ENCODE data around the gene VAMP5.
"Not testable (repeated sequence)": the region's sequence is repeated elsewhere in the genome, so short reads cannot be mapped to it uniquely, and the experiment has no call there.

Gene VAMP5

DNA sequence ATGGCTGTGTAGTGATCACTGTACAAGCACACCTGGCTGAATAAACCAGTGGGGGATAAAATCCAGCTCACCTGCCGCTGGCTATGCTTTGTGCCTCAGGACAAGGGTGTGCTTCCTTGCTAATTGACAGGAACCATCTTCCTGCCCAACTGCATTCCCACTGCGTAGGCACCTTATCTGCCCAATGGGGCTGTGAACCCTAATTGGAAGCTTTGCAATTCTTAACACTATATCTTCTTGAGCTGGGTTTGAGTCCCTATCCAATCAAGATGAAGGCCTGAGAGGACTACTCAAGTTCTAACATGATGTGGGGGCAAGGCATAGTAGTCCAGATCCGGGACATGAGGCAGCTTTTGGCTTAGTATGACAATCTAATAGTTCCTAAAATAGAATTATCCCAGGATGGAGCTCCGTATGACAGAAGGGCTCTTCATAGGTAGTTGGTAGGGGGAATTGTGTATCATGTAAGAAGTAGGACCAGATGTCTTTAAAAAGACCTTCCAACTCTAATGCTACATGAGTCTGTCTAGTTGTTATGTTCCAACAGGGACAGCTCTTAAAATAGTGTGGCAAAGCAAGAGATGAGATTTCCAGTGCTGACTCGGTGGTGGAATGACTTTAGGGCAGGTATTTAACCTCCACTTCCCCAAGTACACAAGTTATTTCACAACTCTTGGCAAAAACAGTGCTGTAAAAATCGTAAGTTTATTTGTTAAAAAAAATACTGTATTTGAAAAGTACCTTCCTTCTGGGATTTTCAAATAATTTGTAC lies 20.5 kb downstream of the VAMP5 start:
- Mint-ChIP-seq H3K4me3 (no peak overlapping the region), H3K9me3 (no peaks in the 10 kb centered on the region), H3K36me3 (peaks cover 17% of the 10 kb centered on the region), H3K27me3 (peaks cover 12% of the 10 kb centered on the region), H3K4me1 (peaks cover 25% of the 10 kb centered on the region), H3K27ac (no peak overlapping the region)
- CTCF ChIA-PET, result interaction anchor here (1.0 to 2.4 kb wide), 3 partner anchors 10 to 60 kb away, joined by 3 to 8 read pairs (median 5); partner anchors contain the start of gene RNF181
- DNase-seq, result no peak

DNA sequence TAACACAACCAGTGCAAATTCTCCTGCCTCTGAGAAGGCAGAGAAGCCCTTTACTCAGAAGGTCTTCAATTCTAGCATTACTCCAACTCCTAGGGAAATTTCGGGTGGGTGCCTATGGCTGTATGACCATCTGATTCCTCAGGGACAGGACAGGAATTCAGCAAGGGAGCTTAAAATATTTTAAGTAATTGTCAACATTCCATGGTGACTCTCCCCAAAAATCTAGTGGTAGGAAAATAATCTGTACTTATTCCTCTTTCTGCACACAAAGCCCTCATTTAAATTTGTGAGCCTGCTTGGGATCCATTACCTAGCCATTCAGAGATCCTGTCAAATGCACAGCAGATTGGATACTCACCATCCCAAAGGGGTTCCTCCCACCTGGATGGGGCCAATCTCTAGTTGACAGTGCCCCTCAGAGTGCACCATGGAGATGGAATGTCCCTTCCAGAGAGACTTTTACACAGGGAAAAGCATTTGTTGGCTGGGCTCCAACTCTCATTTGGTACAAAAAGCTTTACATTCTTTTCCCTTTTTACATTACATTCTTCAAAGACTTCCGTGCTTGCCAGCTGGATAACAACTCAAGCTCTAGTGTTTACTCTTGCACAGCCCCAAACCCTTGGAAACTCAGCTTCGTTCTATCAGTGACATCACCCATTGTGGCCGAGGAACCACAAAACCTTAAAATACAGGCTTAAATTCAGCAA lies 21.3 kb downstream of the VAMP5 start:
- Mint-ChIP-seq H3K4me3 (no peak overlapping the region), H3K36me3 (peaks cover 21% of the 10 kb centered on the region), H3K4me1 (peaks cover 31% of the 10 kb centered on the region), H3K9me3 (no peaks in the 10 kb centered on the region), H3K27me3 (peaks cover 12% of the 10 kb centered on the region), H3K27ac (no peak overlapping the region)
- CTCF ChIA-PET, result interaction anchor here (0.6 to 2.4 kb wide), 4 partner anchors 10 to 61 kb away, joined by 3 to 8 read pairs (median 4); partner anchors contain the start of gene RNF181
- DNase-seq, result no peak

DNA sequence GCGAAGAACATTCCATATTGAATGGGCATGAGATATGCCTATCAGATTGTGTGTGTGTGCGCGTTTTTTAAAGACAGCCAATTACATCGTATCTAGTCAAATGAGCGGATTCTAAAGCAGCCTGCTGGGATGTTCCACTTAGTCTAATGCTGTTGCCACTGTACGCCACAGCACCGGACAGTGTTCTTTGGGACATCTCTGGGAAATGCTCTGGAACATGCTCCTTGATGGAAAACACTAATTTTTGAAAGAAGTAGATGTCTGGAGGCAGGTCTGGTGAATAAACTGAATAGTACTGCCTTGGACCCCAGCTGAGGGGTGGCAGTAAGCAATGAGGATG lies 21.9 kb downstream of the VAMP5 start:
- peaks cover 31% of the 10 kb centered on the region for H3K4me1 Mint-ChIP-seq
- H3K27me3 Mint-ChIP-seq, result peaks cover 12% of the 10 kb centered on the region
- peaks cover 21% of the 10 kb centered on the region for H3K36me3 Mint-ChIP-seq
- DNase-seq, result no peak
- H3K9me3 Mint-ChIP-seq, result no peaks in the 10 kb centered on the region
- H3K4me3 Mint-ChIP-seq, result no peak overlapping the region
- CTCF ChIA-PET, result interaction anchor here (0.6 kb wide), 1 partner anchor 27 kb away, joined by 3 read pairs; no protein-coding TSS in a partner anchor
- no peak overlapping the region for H3K27ac Mint-ChIP-seq

DNA sequence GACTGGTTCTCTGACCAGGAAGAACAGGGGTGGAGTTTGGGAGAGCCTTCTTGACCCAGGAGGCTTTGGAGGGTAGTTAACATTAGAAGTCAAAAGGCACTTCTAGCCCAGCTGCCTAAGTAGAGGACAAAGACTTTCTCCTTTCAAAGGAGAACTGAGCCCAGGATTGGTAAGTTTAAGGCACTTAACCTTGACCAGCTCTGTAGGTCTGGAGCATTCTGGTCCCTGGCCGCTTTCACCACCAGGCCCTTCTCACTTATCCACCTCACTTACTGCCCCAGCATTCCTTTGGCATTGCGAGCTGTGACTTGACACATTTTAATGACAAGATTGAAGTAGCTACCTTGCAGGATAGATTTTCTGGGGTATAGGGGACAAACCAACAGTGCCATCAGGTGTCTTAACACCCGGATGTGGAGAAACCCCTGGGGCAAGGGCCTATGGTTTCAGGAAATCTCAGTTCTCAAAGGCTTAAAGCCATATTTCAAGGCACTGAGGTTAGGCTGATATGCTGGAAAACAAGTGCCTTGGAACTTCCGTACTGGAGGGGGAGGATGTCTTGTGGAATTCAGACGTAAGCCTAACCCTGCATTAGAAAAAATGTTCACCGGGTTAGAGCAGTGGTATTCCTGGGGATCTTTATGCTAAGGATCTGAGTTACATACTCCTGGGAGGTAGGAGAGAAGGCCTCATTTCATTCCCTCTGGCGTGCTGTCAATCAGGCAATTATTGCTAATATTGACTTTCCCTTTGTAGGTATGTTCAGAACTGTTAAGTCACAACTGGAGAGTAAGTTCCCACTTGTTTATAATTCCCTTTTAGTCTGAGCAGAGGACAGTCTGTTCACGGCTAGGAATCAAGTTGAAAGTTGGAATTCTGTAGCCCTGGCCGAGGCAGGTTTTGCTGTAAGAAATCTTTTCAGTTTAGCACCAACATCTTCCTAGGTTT lies 23.3 kb downstream of the VAMP5 start:
- peaks cover 8% of the 10 kb centered on the region for H3K27me3 Mint-ChIP-seq
- CTCF ChIA-PET, result no interaction called here
- peaks cover 33% of the 10 kb centered on the region for H3K4me1 Mint-ChIP-seq
- H3K4me3 Mint-ChIP-seq, result no peak overlapping the region
- H3K9me3 Mint-ChIP-seq, result no peaks in the 10 kb centered on the region
- no peak for DNase-seq
- no peak overlapping the region for H3K27ac Mint-ChIP-seq
- H3K36me3 Mint-ChIP-seq, result peaks cover 24% of the 10 kb centered on the region

DNA sequence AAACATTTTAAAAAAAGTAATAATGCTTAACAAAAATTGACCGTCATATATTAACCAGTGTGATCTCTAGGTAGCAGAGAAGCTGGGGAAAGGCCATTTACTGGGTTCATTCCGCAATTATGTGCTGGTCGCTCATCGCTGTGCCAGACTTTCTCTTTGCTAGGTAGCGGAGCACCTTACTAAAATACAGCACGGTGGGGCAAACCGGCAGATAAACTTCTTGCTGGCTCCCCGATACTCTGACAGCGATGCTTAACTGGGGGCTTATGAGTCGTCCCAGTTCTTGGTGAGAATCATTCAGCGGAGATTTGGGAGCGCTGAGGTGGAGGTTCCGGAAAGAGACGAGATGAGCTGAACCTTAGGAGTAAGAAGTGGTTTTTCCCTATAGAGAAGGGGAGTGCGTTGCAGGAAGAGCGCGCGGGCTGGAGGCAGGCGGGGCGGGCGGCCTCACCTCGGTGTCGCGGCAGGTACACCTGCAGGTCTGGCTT lies 27.0 kb downstream of the VAMP5 start:
- peaks cover 26% of the 10 kb centered on the region for H3K36me3 Mint-ChIP-seq
- peaks cover 32% of the 10 kb centered on the region for H3K4me1 Mint-ChIP-seq
- no peak for DNase-seq
- peak overlapping the region; percentile 86 for H3K4me3 Mint-ChIP-seq
- CTCF ChIA-PET, result interaction anchor here (1.7 kb wide), 1 partner anchor 9 kb away, joined by 5 read pairs; the partner anchor contains the start of gene TMEM150A
- H3K9me3 Mint-ChIP-seq, result no peaks in the 10 kb centered on the region
- no peaks in the 10 kb centered on the region for H3K27me3 Mint-ChIP-seq
- H3K27ac Mint-ChIP-seq, result peak overlapping the region; percentile 83

DNA sequence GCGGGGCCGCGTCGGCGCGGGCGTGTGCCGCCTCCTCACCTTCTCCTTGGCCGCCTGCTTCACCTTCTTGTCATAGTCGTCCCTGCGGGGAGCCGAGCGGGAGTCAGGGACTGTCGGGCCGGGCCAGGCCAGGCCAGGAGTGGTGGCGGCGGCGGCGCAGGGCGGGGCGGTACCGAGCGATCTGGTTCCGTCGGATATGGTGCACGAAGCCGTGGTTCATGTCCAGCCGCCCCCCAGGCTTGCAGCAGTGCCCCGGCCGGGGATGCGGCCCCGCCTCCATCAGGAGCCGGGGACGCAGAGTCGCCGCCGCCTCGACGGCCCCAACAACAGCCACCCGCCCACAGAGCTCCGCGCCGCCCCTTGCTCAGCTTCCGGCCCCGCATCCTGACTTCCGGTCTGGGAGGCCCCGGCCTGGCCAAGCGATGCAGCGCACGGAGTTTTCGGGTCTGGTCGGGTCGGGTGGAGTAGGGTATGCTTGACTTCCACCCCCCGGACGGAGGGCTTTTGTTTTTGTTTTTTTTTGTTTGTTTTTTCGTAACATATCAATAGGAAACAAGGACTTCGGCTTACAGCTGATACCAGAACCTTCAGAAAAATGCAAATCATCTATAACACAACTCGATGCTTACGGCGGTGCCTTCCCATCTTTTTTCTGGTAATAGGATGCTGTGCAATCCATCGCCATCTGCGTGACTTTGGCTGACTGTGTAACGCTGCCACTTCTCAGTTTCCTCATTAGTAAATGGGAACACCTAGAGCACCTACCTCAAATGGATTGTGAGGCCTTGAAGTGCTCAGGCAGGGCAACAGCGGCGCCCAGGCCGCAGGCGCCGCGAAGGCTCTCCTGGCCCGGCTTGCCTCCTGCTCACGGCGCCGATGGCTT lies 27.7 kb downstream of the VAMP5 start, which contains the start of gene C2orf68:
C2orf68 (minus strand) TSS at position 362 of the 883 bp plus-strand sequence; CDS start at position 280, 82 bp downstream.
- peaks cover 35% of the 10 kb centered on the region for H3K4me1 Mint-ChIP-seq
- CTCF ChIA-PET, result interaction anchor here (1.7 kb wide), 1 partner anchor 9 kb away, joined by 5 read pairs; the partner anchor contains the start of gene TMEM150A
- DNase-seq, result peak; percentile 92
- H3K9me3 Mint-ChIP-seq, result no peaks in the 10 kb centered on the region
- H3K27ac Mint-ChIP-seq, result peak within 1 kb of the TSS; percentile 88
- H3K36me3 Mint-ChIP-seq, result peaks cover 26% of the 10 kb centered on the region
- no peaks in the 10 kb centered on the region for H3K27me3 Mint-ChIP-seq
- H3K4me3 Mint-ChIP-seq, result peak within 1 kb of the TSS; percentile 86

DNA sequence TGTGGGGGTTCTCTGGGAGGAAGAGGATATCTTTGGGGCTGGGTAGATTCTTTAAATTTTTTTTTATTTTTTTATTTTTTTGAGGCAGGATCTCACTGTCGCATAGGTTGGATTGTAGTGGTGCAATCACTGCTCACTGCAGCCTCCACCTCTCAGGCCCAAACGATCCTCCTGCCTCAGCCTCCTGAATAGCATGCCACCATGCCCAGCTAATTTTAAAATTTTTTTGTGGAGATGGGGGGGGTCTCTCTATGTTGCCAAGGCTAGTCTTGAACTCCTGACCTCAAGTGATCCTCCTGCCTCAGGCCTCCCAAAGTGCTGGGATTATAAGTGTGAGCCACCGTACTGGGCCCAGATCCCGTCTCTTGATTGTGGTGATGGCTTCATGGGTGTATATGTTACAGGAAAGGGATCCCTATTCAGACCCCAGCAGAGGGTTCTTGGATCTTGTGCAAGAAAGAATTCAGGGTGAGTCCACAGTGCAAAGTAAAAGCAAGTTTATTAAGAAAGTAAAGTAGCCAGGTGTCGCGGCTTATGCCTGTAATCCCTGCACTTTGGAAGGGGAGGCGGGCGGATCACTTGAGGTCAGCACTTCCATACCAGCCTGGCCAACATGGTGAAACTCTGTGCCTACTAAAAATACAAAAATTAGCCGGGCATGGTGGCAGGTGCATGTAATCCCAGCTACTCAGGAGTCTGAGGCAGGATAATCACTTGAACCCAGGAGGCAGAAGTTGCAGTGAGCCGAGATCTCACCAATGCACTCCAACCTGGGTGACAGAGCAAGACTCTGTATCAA lies 29.7 kb downstream of the VAMP5 start:
- Mint-ChIP-seq H3K27me3 (no peaks in the 10 kb centered on the region), H3K27ac (no peak overlapping the region), H3K4me1 (peaks cover 44% of the 10 kb centered on the region), H3K36me3 (peaks cover 26% of the 10 kb centered on the region), H3K4me3 (no peak overlapping the region), H3K9me3 (no peaks in the 10 kb centered on the region)
- DNase-seq, result no peak
- CTCF ChIA-PET, result no interaction called here

DNA sequence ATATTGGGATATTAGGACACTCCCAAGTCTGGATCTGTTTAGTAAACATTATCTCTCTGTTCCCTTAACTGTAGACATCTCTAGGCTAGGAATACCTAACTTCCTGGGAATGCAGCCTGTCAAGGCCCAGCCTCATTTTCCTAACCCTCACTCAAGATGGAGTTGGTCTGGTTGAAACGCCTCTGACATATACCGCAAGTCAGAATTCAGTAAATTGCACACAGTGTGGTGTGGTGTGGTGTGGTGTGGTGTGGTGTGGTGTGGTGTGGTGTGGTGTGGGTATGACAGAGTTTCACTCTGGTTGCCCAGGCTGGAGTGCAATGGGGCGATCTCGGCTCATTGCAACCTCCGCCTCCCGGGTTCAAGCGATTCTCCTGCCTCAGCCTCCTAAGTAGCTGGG lies 30.5 kb downstream of the VAMP5 start:
- DNase-seq, H3K9me3 Mint-ChIP-seq, H3K4me3 Mint-ChIP-seq, H3K27me3 Mint-ChIP-seq: not testable (repeated sequence)
- Mint-ChIP-seq H3K27ac (peak overlapping the region; percentile 45), H3K4me1 (peaks cover 44% of the 10 kb centered on the region), H3K36me3 (peaks cover 26% of the 10 kb centered on the region)
- CTCF ChIA-PET, result interaction anchor here (0.6 kb wide), 1 partner anchor 482 kb away, joined by 3 read pairs; no protein-coding TSS in a partner anchor

DNA sequence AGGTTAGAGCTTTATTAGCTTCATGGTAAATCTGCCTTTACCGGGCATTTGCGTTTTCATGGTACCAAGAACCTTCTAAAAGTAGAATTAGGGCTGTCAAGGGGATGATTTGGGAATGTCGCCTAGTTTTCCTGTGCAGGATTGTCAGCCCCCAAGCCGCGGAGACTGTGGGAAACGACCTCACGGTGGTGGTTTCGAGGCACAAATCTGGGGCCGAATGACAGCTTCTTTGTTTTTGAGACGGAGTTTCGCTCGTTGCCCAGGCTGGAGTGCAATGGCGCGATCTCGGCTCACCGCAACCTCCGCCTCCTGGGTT lies 31.1 kb downstream of the VAMP5 start:
- no peak for DNase-seq
- Mint-ChIP-seq H3K4me3 (peak overlapping the region; percentile 97), H3K36me3 (peaks cover 22% of the 10 kb centered on the region), H3K4me1 (peaks cover 40% of the 10 kb centered on the region), H3K9me3 (no peaks in the 10 kb centered on the region), H3K27ac (peak overlapping the region; percentile 98), H3K27me3 (no peaks in the 10 kb centered on the region)
- CTCF ChIA-PET, result interaction anchor here (0.6 to 3.1 kb wide), 2 partner anchors 22 to 481 kb away, joined by 3 to 14 read pairs; no protein-coding TSS in a partner anchor

DNA sequence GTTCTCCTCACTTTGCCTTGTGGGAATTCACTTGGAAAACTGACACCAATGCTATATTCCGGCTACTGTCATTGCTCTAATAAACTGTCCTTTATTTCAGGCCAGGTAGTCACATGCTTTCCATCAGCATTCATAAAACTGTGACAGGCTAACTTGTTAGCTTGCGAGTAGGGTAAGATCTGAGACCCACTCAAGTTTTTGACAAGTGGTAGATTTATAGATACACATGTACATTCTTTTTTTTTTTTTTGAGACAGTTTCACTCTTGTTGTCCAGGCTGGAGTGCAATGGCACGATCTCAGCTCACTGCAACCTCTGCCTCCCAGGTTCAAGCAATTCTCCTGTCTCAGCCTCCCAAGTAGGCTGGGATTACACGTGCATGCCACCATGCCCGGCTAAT lies 33.5 kb downstream of the VAMP5 start:
- H3K4me3 Mint-ChIP-seq, result peak overlapping the region; percentile 97
- peaks cover 30% of the 10 kb centered on the region for H3K4me1 Mint-ChIP-seq
- H3K27me3 Mint-ChIP-seq, H3K9me3 Mint-ChIP-seq, DNase-seq, H3K27ac Mint-ChIP-seq: not testable (repeated sequence)
- CTCF ChIA-PET, result interaction anchor here (1.2 to 3.1 kb wide), 2 partner anchors 19 to 22 kb away, joined by 4 to 14 read pairs; no protein-coding TSS in a partner anchor
- H3K36me3 Mint-ChIP-seq, result peaks cover 27% of the 10 kb centered on the region

DNA sequence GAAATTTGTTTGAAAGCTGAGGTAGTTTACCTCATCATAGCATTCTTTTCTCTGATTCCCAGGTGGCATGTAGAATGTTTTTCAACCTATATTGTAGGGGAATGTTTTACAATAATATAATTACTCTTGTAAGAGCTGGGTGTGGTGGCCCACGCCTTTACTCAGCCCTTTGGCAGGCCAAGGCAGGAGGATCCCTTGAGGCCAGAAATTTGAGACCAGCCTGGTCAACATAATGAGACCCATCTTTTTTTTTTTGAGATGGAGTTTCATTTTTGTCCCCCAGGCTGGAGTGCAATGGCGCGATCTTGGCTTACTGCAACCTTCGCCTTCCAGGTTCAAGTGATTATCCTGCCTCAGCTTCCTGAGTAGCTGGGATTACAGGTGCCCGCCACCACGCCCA lies 35.4 kb downstream of the VAMP5 start:
- no peaks in the 10 kb centered on the region for H3K9me3 Mint-ChIP-seq
- H3K4me1 Mint-ChIP-seq, result peaks cover 30% of the 10 kb centered on the region
- H3K36me3 Mint-ChIP-seq, result peaks cover 42% of the 10 kb centered on the region
- no peak overlapping the region for H3K27ac Mint-ChIP-seq
- no peak overlapping the region for H3K4me3 Mint-ChIP-seq
- CTCF ChIA-PET, result interaction anchor here (0.6 to 1.5 kb wide), 3 partner anchors 12 to 196 kb away, joined by 4 to 11 read pairs (median 5); no protein-coding TSS in a partner anchor
- no peak for DNase-seq
- no peaks in the 10 kb centered on the region for H3K27me3 Mint-ChIP-seq

DNA sequence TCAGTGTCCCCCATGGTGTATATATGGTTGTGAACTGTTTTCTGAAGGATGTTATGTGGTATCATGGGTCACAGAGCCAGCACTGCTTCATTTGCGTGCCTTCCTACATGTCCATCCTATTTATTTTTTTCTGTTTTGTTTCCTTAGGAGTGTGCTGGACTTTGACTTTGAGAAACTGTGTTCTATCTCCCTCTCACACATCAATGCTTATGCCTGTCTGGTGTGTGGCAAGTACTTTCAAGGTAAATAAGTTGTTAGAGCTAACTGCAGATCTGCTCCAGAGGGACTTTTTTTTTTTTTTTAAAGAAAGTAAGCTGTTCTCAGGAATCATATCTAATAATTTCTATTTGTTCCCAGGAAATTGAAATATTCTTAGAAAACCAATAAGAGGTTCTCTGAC lies 37.1 kb downstream of the VAMP5 start:
- CTCF ChIA-PET, result interaction anchor here (0.8 to 1.8 kb wide), 3 partner anchors 14 to 16 kb away, joined by 3 to 6 read pairs (median 5); no protein-coding TSS in a partner anchor
- H3K27me3 Mint-ChIP-seq, result no peaks in the 10 kb centered on the region
- H3K9me3 Mint-ChIP-seq, result no peaks in the 10 kb centered on the region
- peaks cover 24% of the 10 kb centered on the region for H3K4me1 Mint-ChIP-seq
- H3K36me3 Mint-ChIP-seq, result peaks cover 55% of the 10 kb centered on the region
- DNase-seq, result no peak
- no peak overlapping the region for H3K4me3 Mint-ChIP-seq
- H3K27ac Mint-ChIP-seq, result no peak overlapping the region
